Activated T-cell treated with anti-CD3 and anti-CD28 coated beads for 4 hours (primary cell): ENCODE measurements around the gene COBL.

Experiments used
- DNase-seq: peaks from one replicate; pipeline ENCODE4 v3.0.0-alpha.2; 2020

COBL gene

DNA sequence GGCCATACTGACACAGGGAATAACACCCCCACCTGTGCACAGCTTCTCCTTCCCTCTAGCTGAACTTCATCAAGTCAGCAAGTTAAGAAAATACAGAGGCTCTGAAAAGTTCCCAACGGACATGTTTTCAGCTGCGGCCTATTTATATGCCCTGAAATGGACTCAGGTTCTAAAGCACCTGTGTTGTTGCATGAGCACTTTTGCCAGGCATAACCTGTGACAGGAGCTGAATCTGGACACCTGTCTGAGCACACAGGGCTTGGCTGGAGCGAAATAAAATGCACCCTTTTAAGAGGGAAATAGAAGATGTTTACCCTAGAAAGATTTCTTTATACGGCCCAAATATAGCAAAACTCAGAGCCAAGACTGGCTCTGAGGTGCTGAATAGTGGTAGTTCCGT is 46.7 kb downstream of the COBL start:
- DNase-seq: no peak

DNA sequence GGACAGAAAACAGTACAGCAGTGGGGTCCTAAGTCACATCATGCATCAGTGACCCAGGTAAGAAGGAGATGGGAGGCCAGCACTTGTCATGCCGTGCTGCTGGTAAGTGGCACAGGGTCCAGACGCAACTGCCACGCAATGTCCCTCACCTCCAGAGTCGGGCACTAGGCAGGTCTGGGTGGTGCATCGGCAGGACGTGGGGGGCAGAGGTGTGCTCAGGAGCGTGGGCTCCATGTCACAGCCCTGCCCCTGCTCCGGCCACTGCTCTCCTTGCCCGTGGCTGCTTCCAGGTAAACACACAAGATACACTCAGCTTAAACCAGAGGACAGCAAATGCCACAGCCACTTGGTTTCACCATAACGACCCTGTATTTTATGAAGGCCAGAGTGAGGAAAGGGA is 47.3 kb downstream of the COBL start:
- no peak for DNase-seq

DNA sequence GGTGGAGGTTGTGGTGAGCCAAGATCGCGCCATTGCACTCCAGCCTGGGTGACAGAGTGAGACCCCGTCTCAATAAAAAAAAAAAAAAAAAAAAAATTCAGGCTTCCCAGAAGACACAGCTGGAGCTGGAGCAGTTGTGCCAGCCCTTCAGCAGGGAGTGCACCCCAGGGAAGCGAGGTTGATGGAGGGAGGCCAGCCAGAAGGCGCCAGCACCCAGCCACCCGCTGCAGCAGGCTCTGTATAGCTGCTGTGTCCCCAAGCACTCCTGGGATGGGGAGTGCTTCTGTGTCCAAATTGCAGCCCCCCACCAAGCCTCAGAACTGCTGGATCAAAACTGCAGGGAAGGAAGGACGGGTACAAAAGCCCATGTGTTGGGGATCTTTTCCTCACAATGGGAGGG is 47.8 kb downstream of the COBL start:
- DNase-seq: no peak

GRCh38 chr7:51267169-51267568 is 49.4 kb downstream of the COBL start:
- DNase-seq: no peak

DNA sequence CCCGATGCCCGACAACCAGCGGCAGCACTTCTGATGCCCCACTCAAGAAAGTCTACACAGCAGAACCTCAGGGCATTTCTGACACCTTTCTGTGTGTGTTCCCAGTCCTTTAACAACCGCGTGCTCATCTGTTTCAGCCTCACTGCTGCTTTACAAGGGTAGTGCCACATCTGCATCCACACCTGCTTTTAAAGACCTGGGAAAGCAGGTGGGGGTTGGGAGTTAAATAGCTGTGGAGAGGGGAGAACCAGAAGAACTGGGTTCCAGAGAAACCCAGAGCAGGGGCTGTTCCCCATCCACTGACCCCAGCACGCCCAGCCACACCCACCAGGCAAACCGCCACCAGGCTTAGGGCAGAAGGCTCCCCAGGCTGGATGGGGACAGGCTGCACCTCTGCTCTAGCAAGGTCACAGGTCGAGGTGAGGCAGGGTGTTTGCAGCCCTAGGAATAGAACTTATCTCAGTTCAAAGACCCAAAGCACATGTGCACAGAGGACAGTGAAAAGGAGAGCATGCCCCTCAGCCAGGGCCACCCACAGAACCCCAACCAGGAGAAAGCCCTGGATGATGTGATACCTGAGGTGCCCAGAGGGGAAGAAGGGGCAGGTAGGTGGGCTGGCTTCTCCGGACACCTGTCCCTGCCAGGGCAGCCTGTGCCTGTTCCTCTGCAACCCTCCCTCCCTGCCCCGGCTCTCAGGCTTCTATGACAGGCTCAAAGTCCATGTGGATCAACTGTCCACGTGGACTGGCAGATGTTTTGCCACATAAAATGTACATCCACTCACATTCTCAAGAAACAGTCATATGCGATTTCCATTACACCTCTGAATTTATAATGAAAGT is 51.3 kb downstream of the COBL start:
- no peak for DNase-seq

GRCh38 chr7:51263631-51264484 is 52.8 kb downstream of the COBL start:
- no peak for DNase-seq

GRCh38 chr7:51262796-51263531 is 53.6 kb downstream of the COBL start:
- DNase-seq: no peak

GRCh38 chr7:51261950-51262795 is 54.4 kb downstream of the COBL start:
- no peak for DNase-seq

GRCh38 chr7:51261117-51261835 is 55.3 kb downstream of the COBL start:
- DNase-seq: no peak

DNA sequence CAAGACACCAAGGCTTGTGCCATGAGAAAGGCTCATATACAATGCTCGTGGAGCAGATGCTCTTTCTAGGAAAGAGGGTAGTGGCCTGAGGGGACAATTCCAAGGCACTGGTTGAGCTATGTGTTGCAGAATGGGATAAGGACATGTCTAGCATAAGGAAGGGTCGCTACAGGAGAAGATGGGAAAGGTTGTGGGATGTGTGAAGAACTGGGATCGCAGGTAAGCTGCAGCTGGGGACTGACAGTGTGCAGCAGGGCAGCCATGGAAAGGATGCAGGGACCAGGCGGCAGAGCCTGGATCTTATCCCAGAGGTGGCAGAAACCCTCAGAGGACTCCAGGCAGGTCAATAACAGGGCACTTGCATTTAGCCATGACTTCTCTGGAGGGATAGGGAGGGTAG is 56.1 kb downstream of the COBL start:
- no peak for DNase-seq

GRCh38 chr7:51259766-51260165 is 56.8 kb downstream of the COBL start:
- DNase-seq: no peak

GRCh38 chr7:51256916-51257315 is 59.7 kb downstream of the COBL start:
- DNase-seq: no peak

- DNase-seq: no peak
These were observed 60.3 kb downstream of the COBL start for GRCh38 chr7:51256209-51256781.

- DNase-seq: no peak
These were observed 60.9 kb downstream of the COBL start for GRCh38 chr7:51255536-51256208.

DNA sequence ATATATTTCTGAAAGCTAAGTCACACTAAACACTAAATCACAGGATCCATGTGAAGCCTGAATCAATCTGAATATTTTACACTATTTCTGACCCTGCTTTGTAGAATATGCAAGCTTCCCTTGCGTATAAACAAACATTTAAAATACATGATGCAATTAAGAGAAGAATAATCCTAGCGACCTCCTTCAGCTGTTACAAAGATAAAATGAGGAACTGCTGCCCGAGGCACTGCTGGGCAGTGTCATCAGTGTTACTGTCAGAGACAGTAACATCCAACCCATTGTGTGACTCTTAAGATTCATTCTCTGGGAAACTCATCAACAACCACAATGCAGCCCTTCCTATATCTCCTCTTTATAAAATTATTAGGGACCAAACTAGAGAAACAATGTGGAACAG is 61.6 kb downstream of the COBL start:
- DNase-seq: no peak

- DNase-seq: no peak
These were observed 63.5 kb downstream of the COBL start for GRCh38 chr7:51253157-51253556.

DNA sequence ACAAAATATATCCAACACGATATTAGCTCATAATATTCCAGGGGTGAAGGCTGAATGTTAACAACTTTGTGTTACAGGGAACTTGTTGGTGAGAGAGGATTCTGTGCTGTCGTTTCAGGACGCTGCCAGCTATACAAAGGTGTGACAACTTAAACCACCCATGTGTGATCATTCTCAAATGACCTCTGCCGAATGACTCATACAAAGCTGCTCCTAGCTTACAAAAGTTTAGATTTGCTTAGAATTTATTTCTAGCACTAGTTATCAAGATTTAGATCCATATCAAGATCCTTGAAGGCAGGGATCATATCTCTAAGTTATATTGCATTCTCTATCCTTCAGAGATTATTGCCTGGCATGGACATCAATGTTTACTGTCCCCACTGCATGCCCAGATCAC is 65.3 kb downstream of the COBL start:
- no peak for DNase-seq

GRCh38 chr7:51250512-51250911 is 66.1 kb downstream of the COBL start:
- DNase-seq: no peak

- no peak for DNase-seq
These were observed 66.6 kb downstream of the COBL start for GRCh38 chr7:51249991-51250390.

DNA sequence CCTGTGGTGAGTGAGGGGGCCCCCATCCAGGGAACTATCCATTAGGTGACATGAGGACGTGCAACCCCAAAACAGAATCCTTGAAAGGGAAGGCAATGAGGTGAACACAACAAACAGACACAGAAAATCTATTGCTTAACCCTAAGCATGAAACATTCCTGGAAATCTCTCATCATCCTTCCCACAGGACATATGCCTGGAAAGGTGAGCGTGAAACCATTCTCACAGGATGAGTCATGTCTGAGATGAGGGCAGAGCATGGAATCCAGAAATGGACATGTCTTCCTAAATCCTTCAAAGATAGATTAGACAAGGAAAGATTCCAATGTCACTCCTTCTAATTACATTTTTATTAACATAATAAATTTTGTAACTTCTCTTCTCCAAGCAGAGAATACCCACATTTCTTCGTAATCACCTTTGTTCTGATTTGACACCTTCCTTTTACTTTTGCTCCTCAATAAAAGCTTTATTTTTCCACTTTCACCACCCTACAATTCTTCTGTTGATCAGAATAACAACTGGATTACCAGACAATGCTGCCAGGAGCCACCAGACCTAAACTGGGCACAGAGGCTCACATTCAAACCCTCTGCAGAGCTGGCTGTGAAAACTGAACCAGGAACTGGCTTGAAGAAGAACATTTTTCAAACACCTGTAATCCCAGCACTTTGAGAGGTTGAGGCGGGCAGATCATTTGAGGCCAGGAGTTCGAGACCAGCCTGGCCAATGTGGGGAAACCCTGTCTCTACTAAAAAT is 67.2 kb downstream of the COBL start:
- no peak for DNase-seq
